Fibroblast of pulmonary artery (primary cell): ENCODE data around the gene PTMA.
"Not testable (repeated sequence)": the region's sequence is repeated elsewhere in the genome, so short reads cannot be mapped to it uniquely, and the experiment has no call there.

Experiments used
- DNase-seq: peaks from one replicate; pipeline ENCODE4 v3.0.0-alpha.2; 2010; ENCODE audit warnings: low read depth
- H3K4me3 ChIP-seq: replicated peaks from 2 replicates; pipeline ENCODE4 v1.5.1; 2011; ENCODE audit warnings: low read depth, mild to moderate bottlenecking, control low read depth, low read length, moderate library complexity
- CTCF ChIP-seq: IDR thresholded peaks from 2 replicates; pipeline ENCODE4 v1.5.1; 2011; ENCODE audit warnings: mild to moderate bottlenecking, control low read depth, low read length, inconsistent platforms; ENCODE audit errors: missing control alignments

Gene PTMA

DNA sequence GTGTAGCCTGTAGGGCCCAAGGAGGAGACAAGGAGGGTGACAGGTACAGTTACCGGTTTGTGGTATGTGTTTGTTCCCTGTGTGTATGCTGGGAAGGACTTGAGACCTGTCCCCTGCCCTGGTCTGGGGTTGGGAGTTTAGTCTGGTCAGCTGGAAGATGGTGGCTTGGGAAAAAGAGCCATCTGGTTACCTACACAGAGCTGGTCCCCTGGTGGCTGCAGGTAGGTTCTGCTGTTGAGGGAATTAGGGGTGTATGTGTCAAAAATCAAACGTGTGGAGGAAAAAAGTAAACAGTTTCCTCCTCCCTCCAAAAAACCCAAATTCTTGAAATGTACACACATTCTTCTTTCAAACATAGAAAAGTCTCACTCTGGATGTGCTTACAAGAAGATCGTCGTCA lies 24.3 kb downstream of the PTMA start:
- H3K4me3 ChIP-seq, result no peak overlapping the region
- TF ChIP-seq CTCF, result no peak
- no peak for DNase-seq

DNA sequence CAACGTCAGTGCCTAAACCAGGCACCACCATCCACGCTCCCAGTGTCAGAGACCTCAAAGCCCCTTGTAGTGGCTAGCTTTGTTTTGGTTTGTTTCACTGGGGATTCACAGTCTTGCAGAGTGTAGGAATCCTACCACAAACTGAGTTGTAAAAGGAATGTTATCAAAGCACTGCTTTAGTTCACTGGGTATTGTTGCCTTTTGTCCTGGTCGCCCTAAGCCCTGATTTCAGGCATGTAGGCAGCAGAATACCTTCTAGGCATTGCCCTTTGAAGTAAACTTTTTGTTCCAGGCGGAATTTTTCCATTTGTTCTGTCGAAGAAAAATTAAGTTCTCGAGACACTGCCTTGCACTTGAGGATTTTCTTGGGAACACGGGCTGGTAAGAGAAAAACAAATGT lies 29.4 kb downstream of the PTMA start:
- no peak for TF ChIP-seq CTCF
- no peak for DNase-seq
- H3K4me3 ChIP-seq, result no peak overlapping the region

GRCh38 chr2:231743376-231744116 lies 35.2 kb downstream of the PTMA start:
- no peak for DNase-seq
- no peak overlapping the region for H3K4me3 ChIP-seq
- TF ChIP-seq CTCF, result no peak

- H3K4me3 ChIP-seq, result no peak overlapping the region
- no peak for TF ChIP-seq CTCF
- no peak for DNase-seq
Observed at GRCh38 chr2:231745303-231746038, 37.1 kb downstream of the PTMA start.

GRCh38 chr2:231748153-231748896 lies 40.0 kb downstream of the PTMA start:
- H3K4me3 ChIP-seq, result not testable (repeated sequence)

DNA sequence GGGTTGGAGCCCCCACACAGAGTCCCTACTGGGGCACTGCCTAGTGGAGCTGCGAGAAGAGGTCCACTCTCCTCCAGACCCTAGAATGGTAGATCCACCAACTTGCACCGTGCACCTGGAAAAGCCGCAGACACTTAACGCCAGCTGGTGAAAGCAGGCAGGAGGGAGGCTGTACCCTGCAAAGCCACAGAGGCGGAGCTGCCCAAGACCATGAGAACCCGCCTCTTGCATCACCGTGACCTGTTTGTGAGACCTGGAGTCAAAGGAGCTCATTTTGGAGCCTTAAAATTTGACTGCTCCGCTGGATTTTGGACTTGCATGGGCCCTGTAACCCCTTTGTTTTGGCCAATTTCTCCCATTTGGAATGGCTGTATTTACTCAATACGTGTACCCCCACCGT lies 40.7 kb downstream of the PTMA start:
- H3K4me3 ChIP-seq, DNase-seq: not testable (repeated sequence)

More at GRCh38 chr2:231748153-231748896, 40.0 kb downstream of the PTMA start:
- DNase-seq, result not testable (repeated sequence)

GRCh38 chr2:231751042-231751815 lies 42.9 kb downstream of the PTMA start:
- no peak for TF ChIP-seq CTCF
- DNase-seq, result no peak
- H3K4me3 ChIP-seq, result no peak overlapping the region
